OCI-LY1 (cell line): ENCODE results near the gene MYO16.

Source experiments
- EZH2 ChIP-seq: fragments of 200-600 bp; sonication (generic), shearing (Covaris generic); IDR thresholded peaks from 2 replicates; pipeline ENCODE4 v1.8.0; 2017; ENCODE audit warnings: borderline replicate concordance, mixed run types, mild to moderate bottlenecking, antibody characterized with exemption, low read length, moderate library complexity, mixed read lengths
- TF ChIP-seq, protein P1 (sequence below): fragments of 200-600 bp; sonication (generic), shearing (Covaris generic); IDR thresholded peaks from 2 replicates; pipeline ENCODE4 v1.5.1; 2017; ENCODE audit warnings: mild to moderate bottlenecking, antibody characterized with exemption, low read length, moderate library complexity, mixed read lengths

DNA sequence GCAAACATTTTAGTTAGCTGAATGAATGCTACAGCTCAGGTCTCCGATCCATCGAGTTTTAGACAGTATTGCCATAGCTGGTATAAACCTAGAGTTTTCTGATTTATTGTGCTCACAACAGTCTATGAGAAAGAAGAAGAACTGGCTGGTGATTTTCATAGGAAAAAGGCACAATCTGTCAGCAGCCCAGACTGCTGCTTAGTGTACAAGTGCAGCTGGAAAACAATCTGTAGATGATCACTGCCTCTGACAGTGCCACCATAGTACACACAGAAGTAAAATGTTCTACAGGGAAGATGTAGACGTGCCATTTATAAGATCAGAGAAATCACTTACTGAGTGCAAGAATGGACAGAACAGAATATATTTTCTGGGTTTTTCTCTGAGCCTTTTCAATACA is 48.4 kb downstream of the MYO16 start:
- TF ChIP-seq, protein P1, sequence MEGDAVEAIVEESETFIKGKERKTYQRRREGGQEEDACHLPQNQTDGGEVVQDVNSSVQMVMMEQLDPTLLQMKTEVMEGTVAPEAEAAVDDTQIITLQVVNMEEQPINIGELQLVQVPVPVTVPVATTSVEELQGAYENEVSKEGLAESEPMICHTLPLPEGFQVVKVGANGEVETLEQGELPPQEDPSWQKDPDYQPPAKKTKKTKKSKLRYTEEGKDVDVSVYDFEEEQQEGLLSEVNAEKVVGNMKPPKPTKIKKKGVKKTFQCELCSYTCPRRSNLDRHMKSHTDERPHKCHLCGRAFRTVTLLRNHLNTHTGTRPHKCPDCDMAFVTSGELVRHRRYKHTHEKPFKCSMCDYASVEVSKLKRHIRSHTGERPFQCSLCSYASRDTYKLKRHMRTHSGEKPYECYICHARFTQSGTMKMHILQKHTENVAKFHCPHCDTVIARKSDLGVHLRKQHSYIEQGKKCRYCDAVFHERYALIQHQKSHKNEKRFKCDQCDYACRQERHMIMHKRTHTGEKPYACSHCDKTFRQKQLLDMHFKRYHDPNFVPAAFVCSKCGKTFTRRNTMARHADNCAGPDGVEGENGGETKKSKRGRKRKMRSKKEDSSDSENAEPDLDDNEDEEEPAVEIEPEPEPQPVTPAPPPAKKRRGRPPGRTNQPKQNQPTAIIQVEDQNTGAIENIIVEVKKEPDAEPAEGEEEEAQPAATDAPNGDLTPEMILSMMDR: no peak
- TF ChIP-seq EZH2: no peak
